Epithelial cell of proximal tubule (primary cell): ENCODE results near the gene FAM149A. TPM values are rescaled to one million over a fixed set of nuclear protein-coding genes. Genes with fewer than 3 reads are reported as not detected.

Experiments
- DNase-seq: peaks from one replicate; pipeline ENCODE4 v3.0.0-alpha.2; 2011; ENCODE audit warnings: low read depth
- H3K4me3 ChIP-seq: 2 replicates; pipeline ENCODE4 v1.5.1; 2011; ENCODE audit warnings: low read depth, mild to moderate bottlenecking, low read length
- total RNA-seq: library from RNA; depleted of rRNA; stranded (reverse); fragments of >200 nt; gene quantifications from 2 replicates; pipeline ENCODE4 v1.2.3, GENCODE V29; 2015
- TF ChIP-seq, protein P1 (sequence below): conservative IDR thresholded peaks from 2 replicates; pipeline ENCODE4 v1.5.1; 2012; ENCODE audit warnings: low read depth, mild to moderate bottlenecking, low read length

The FAM149A gene
- total RNA-seq, 1 donor from 2014 or later = 25.1 TPM

GRCh38 chr4:186189656-186190055 lies 85.2 kb downstream of the FAM149A start:
- H3K4me3 ChIP-seq = no peak overlapping the region
- DNase-seq = no peak
- TF ChIP-seq, protein P1, sequence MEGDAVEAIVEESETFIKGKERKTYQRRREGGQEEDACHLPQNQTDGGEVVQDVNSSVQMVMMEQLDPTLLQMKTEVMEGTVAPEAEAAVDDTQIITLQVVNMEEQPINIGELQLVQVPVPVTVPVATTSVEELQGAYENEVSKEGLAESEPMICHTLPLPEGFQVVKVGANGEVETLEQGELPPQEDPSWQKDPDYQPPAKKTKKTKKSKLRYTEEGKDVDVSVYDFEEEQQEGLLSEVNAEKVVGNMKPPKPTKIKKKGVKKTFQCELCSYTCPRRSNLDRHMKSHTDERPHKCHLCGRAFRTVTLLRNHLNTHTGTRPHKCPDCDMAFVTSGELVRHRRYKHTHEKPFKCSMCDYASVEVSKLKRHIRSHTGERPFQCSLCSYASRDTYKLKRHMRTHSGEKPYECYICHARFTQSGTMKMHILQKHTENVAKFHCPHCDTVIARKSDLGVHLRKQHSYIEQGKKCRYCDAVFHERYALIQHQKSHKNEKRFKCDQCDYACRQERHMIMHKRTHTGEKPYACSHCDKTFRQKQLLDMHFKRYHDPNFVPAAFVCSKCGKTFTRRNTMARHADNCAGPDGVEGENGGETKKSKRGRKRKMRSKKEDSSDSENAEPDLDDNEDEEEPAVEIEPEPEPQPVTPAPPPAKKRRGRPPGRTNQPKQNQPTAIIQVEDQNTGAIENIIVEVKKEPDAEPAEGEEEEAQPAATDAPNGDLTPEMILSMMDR = no peak

DNA sequence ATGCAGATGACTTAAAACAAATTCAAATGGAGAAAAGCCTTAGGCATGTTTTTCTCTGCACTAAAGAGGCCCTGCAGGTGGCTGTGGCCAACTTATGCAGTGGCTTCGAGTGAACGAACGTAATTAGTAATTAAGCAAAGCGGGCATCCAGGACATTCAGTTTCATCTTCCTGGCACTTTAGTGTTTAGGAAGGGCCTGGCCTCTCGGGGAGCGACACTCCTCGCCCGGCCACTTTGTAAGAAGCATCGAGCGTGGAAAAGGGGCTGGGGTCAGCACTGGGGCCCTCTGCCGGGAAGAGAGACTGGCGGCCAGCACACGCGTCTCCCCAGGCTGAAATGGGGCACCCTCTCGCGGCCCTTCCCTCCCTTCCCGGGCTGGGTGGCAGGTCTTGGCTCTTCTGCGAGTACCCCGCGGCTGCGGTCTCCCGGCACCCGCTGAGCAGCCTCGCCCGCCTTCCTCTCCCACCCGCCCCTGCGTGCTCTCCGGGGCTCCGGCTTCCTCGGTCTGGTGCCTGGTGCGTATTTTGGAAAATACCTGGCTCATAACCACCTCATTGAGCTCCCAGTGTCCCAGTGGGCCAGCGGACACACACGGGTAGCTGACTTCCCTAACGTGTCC lies 86.2 kb downstream of the FAM149A start:
- peak overlapping the region; percentile 79 for H3K4me3 ChIP-seq
- no peak for DNase-seq
- TF ChIP-seq, protein P1 = peak; percentile 12

DNA sequence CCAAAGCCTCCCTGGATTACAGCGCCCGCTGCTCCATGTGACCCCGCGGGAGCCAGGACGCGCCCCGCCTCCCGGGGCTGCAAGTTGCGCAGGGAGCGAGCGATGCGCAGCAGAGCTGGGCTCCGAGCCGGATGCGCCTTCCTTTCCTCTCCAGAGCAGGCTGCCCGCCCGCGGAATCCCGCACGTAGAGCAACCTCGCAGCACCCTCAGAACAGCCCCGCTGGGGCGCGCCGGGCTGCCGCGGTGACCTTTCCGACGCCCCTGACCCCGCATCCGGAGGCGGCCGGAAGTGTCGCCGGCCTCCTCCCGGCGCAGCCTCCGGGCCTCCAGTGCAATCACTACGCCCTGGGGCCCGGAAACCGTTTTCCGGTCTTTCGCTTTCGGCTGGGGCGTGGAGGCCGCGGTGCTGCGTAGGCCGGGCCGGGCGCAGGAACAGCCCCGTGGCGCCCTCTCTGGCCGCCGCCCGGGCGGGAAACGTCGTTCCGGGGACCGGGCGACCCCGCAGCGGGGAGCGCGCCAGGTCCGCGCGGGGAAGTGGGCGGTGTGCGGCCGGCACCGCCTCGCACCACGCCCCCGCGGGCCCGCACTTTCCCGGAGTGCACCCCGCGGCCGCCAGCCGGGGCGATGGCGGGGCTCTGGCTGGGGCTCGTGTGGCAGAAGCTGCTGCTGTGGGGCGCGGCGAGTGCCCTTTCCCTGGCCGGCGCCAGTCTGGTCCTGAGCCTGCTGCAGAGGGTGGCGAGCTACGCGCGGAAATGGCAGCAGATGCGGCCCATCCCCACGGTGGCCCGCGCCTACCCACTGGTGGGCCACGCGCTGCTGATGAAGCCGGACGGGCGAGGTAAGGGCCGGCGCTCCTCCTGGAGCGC lies 86.9 kb downstream of the FAM149A start, which contains the start of gene CYP4V2:
Gene CYP4V2 (plus strand): TSS at position 368 of the 866 bp plus-strand sequence. CDS start 257 bp downstream, at position 625.
- DNase-seq = no peak
- peak within 1 kb of the TSS; percentile 79 for H3K4me3 ChIP-seq
- TF ChIP-seq, protein P1 = no peak

- TF ChIP-seq, protein P1 = no peak
- DNase-seq = no peak
Observed at GRCh38 chr4:186192066-186192612, 87.6 kb downstream of the FAM149A start.

GRCh38 chr4:186193851-186194250 lies 89.3 kb downstream of the FAM149A start:
- H3K4me3 ChIP-seq = no peak overlapping the region
- no peak for DNase-seq
- TF ChIP-seq, protein P1 = no peak

More at GRCh38 chr4:186192066-186192612, 87.6 kb downstream of the FAM149A start:
- peak overlapping the region; percentile 79 for H3K4me3 ChIP-seq

DNA sequence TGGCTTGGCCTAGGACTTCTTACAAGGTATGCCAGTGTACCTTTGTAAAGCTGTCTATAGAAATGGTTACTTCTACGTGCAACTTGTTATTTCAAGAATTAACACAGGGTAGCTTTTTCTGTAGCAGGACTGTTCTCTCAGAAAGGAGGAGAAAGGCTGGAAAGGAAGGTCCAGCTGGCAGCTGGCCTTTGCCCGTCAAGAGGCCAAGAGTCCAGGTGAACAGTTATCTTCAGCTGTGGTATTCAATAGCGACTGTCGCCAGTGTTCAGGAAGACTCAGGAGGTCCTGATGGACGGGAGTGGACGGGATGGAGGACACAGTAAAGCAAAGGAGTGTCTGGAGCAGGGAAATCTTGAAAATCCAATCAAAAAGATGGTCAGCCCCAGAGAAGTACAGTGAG lies 91.6 kb downstream of the FAM149A start:
- DNase-seq = no peak
- TF ChIP-seq, protein P1 = no peak
- H3K4me3 ChIP-seq = no peak overlapping the region
